GM23338 (cell line): Measurements from ENCODE around the gene FBXO33. TPM values are rescaled to one million over a fixed set of nuclear protein-coding genes. Genes with fewer than 3 reads are reported as not detected.

ENCODE experiments used
- ATAC-seq: fragments of 200-7000 bp; cut with Tn5 transposase; 3 replicates; pipeline ENCODE4 v1.9.1; 2020
- DNase-seq: peaks from one replicate; pipeline ENCODE4 v3.0.0-alpha.2; 2015; ENCODE audit warnings: low spot score
- H2AFZ ChIP-seq: fragments of 200-600 bp; sonication (generic); 2 replicates; pipeline ENCODE4 v1.8.0; 2016; ENCODE audit warnings: antibody characterized with exemption, mild to moderate bottlenecking, moderate library complexity
- H3F3A ChIP-seq: fragments of 200-600 bp; sonication (generic); replicated peaks from 2 replicates; pipeline ENCODE4 v1.8.0; 2017; ENCODE audit warnings: antibody characterized with exemption, mixed run types, low read depth
- H3K27ac ChIP-seq: fragments of 200-600 bp; sonication (generic); 2 replicates; pipeline ENCODE4 v1.6.1; 2016; ENCODE audit warnings: low read depth
- H3K27me3 ChIP-seq: fragments of 200-600 bp; sonication (generic); 2 replicates; pipeline ENCODE4 v1.8.0; 2016; ENCODE audit warnings: mild to moderate bottlenecking, mixed run types, moderate library complexity; ENCODE audit not compliant: insufficient read depth
- H3K36me3 ChIP-seq: fragments of 200-600 bp; sonication (generic); 2 replicates; pipeline ENCODE4 v1.8.0; 2016; ENCODE audit warnings: mild to moderate bottlenecking; ENCODE audit not compliant: insufficient read depth
- H3K4me1 ChIP-seq: fragments of 200-600 bp; sonication (generic); 2 replicates; pipeline ENCODE4 v1.8.0; 2016; ENCODE audit warnings: mild to moderate bottlenecking, moderate library complexity; ENCODE audit not compliant: insufficient read depth
- H3K4me2 ChIP-seq: fragments of 200-600 bp; sonication (generic); 2 replicates; pipeline ENCODE4 v1.7.1; 2017; ENCODE audit warnings: mixed run types
- H3K4me3 ChIP-seq: fragments of 200-600 bp; sonication (generic); 2 replicates; pipeline ENCODE4 v1.6.1; 2016; ENCODE audit warnings: mixed run types
- H3K79me2 ChIP-seq: fragments of 200-600 bp; sonication (generic); replicated peaks from 2 replicates; pipeline ENCODE4 v1.8.0; 2017; ENCODE audit warnings: mild to moderate bottlenecking; ENCODE audit not compliant: insufficient read depth
- H3K9me2 ChIP-seq: fragments of 200-600 bp; sonication (generic); 2 replicates; pipeline ENCODE4 v1.8.0; 2017; ENCODE audit not compliant: insufficient read depth
- H4K20me1 ChIP-seq: fragments of 200-600 bp; sonication (generic); replicated peaks from 2 replicates; pipeline ENCODE4 v1.8.0; 2017; ENCODE audit warnings: mild to moderate bottlenecking; ENCODE audit not compliant: insufficient read depth
- H3K27ac Mint-ChIP-seq: 2 replicates; pipeline ENCODE4 v1.8.0; 2020; ENCODE audit warnings: inconsistent platforms, mild to moderate bottlenecking, moderate library complexity, mixed read lengths
- H3K27me3 Mint-ChIP-seq: 3 replicates; pipeline ENCODE4 v1.8.0; 2022; ENCODE audit warnings: low read depth, mild to moderate bottlenecking, moderate library complexity, mixed read lengths, inconsistent platforms; ENCODE audit not compliant: insufficient read depth, poor library complexity
- H3K36me3 Mint-ChIP-seq: 3 replicates; pipeline ENCODE4 v1.8.0; 2021; ENCODE audit warnings: low read depth, mild to moderate bottlenecking, inconsistent platforms, moderate library complexity, mixed read lengths
- H3K4me1 Mint-ChIP-seq: 3 replicates; pipeline ENCODE4 v1.8.0; 2020; ENCODE audit warnings: mild to moderate bottlenecking, inconsistent platforms, mixed read lengths
- H3K4me3 Mint-ChIP-seq: 3 replicates; pipeline ENCODE4 v1.8.0; 2021; ENCODE audit warnings: moderate library complexity, mild to moderate bottlenecking, inconsistent platforms, mixed read lengths
- H3K9me3 Mint-ChIP-seq: 3 replicates; pipeline ENCODE4 v1.8.0; 2020; ENCODE audit warnings: moderate library complexity, mild to moderate bottlenecking, inconsistent platforms, mixed read lengths
- CREB1 ChIP-seq: fragments of 250-450 bp; sonication (Bioruptor Pico); IDR thresholded peaks from 2 replicates; pipeline ENCODE4 v1.5.0; 2020; ENCODE audit warnings: low read depth, mild to moderate bottlenecking, moderate library complexity
- EZH2 ChIP-seq: fragments of 200-600 bp; sonication (generic); IDR thresholded peaks from one replicate; pipeline ENCODE4 v1.8.0; 2017; ENCODE audit warnings: antibody characterized with exemption, mild to moderate bottlenecking, low read depth; ENCODE audit not compliant: unreplicated experiment
- EZH2phosphoT487 ChIP-seq: fragments of 200-600 bp; sonication (generic); IDR thresholded peaks from one replicate; pipeline ENCODE4 v1.8.1; 2018; ENCODE audit warnings: antibody characterized with exemption; ENCODE audit not compliant: unreplicated experiment
- JUNB ChIP-seq: IDR thresholded peaks from one replicate; pipeline ENCODE4 v1.6.1; 2016; ENCODE audit warnings: antibody characterized with exemption; ENCODE audit not compliant: unreplicated experiment
- NANOG ChIP-seq: IDR thresholded peaks from 2 replicates; pipeline ENCODE4 v1.6.1; 2016; ENCODE audit warnings: antibody characterized with exemption, borderline replicate concordance
- POLR2AphosphoS5 ChIP-seq: IDR thresholded peaks from 2 replicates; pipeline ENCODE4 v1.6.1; 2016; ENCODE audit warnings: antibody characterized with exemption, low read depth
- STAT1 ChIP-seq: IDR thresholded peaks from one replicate; pipeline ENCODE4 v1.6.1; 2016; ENCODE audit warnings: antibody characterized with exemption; ENCODE audit not compliant: unreplicated experiment
- ZNF114 ChIP-seq: fragments of 250-450 bp; sonication (Bioruptor Pico); IDR thresholded peaks from 2 replicates; pipeline ENCODE4 v1.5.0; 2020; ENCODE audit warnings: mild to moderate bottlenecking, moderate library complexity
- ZNF462 ChIP-seq: fragments of 250-450 bp; sonication (Bioruptor Pico); IDR thresholded peaks from 2 replicates; pipeline ENCODE4 v1.5.0; 2020; ENCODE audit warnings: mild to moderate bottlenecking, moderate library complexity
- polyA plus RNA-seq: library from polyadenylated mRNA; unstranded; fragments of >200 nt; fragmentation: Nextera tagmentation; extraction: Ambion mirVana; gene quantifications from 2 replicates; pipeline ENCODE4 v1.2.1, GENCODE V29; 2016
- total RNA-seq: library from RNA; depleted of rRNA; stranded (reverse); fragments of >200 nt; shearing (Covaris generic); gene quantifications from 2 replicates; pipeline ENCODE4 v1.2.3, GENCODE V29; 2014
- TF ChIP-seq, protein P1 (sequence below), 2 experiments: fragments of 200-600 bp in 1 of 2; sonication (generic) in 1 of 2; conservative IDR thresholded peaks; 2 replicates each; pipeline versions ENCODE4 v1.5.1 to v1.6.1; 2016 to 2017; ENCODE audit warnings: antibody characterized with exemption in 2 of 2, low read depth in 2 of 2, mild to moderate bottlenecking in 2 of 2, moderate library complexity in 1 of 2
- TF ChIP-seq, protein P2 (sequence below): IDR thresholded peaks from 2 replicates; pipeline ENCODE4 v1.6.1; 2016; ENCODE audit warnings: antibody characterized with exemption

The FBXO33 gene
- total and polyA plus RNA-seq, 2 experiments from 2014 or later: 6.7 to 13.1 TPM

- no peak overlapping the region for H3K4me3 Mint-ChIP-seq
- no peak for ATAC-seq
- Histone ChIP-seq H3K27me3 (no peaks in the 10 kb centered on the region), H3K4me3 (no peak overlapping the region), H3K4me2 (no peak overlapping the region), H3K27ac (no peak overlapping the region), H3K9me2 (no peaks in the 10 kb centered on the region), H3K36me3 (no peaks in the 10 kb centered on the region), H2AFZ (no peak overlapping the region), H3K4me1 (peaks cover 16% of the 10 kb centered on the region; the same call in 1 of the 2 replicates), H3K79me2 (peaks cover 24% of the 10 kb centered on the region), H4K20me1 (peaks cover 7% of the 10 kb centered on the region; the same call in 1 of the 2 replicates), H3F3A (no peaks in the 10 kb centered on the region)
- peaks cover 17% of the 10 kb centered on the region for H3K4me1 Mint-ChIP-seq
- TF ChIP-seq, protein P1, sequence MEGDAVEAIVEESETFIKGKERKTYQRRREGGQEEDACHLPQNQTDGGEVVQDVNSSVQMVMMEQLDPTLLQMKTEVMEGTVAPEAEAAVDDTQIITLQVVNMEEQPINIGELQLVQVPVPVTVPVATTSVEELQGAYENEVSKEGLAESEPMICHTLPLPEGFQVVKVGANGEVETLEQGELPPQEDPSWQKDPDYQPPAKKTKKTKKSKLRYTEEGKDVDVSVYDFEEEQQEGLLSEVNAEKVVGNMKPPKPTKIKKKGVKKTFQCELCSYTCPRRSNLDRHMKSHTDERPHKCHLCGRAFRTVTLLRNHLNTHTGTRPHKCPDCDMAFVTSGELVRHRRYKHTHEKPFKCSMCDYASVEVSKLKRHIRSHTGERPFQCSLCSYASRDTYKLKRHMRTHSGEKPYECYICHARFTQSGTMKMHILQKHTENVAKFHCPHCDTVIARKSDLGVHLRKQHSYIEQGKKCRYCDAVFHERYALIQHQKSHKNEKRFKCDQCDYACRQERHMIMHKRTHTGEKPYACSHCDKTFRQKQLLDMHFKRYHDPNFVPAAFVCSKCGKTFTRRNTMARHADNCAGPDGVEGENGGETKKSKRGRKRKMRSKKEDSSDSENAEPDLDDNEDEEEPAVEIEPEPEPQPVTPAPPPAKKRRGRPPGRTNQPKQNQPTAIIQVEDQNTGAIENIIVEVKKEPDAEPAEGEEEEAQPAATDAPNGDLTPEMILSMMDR (conservative IDR thresholded peaks at IDR 0.05; ENCODE audit: low read depth in 2 of 2): no peak
- TF ChIP-seq, protein P2, sequence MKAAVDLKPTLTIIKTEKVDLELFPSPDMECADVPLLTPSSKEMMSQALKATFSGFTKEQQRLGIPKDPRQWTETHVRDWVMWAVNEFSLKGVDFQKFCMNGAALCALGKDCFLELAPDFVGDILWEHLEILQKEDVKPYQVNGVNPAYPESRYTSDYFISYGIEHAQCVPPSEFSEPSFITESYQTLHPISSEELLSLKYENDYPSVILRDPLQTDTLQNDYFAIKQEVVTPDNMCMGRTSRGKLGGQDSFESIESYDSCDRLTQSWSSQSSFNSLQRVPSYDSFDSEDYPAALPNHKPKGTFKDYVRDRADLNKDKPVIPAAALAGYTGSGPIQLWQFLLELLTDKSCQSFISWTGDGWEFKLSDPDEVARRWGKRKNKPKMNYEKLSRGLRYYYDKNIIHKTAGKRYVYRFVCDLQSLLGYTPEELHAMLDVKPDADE: no peak
- no peak for TF ChIP-seq STAT1
- TF ChIP-seq CREB1 (CRISPR knock-in tag): no peak
- TF ChIP-seq JUNB: no peak
- TF ChIP-seq ZNF462: no peak
- TF ChIP-seq EZH2: no peak
- no peak for TF ChIP-seq NANOG
- TF ChIP-seq ZNF114 (CRISPR knock-in tag): no peak
- TF ChIP-seq EZH2phosphoT487: no peak
- no peak for TF ChIP-seq POLR2AphosphoS5
- no peak overlapping the region for H3K27ac Mint-ChIP-seq
- DNase-seq: no peak
- peaks cover 4% of the 10 kb centered on the region for H3K27me3 Mint-ChIP-seq
- no peaks in the 10 kb centered on the region for H3K9me3 Mint-ChIP-seq
- no peaks in the 10 kb centered on the region for H3K36me3 Mint-ChIP-seq
These were observed 2.2 kb upstream of the FBXO33 start for GRCh38 chr14:39434401-39434800.
